Endothelial cell of umbilical vein (primary cell): ENCODE results near the gene COL1A1. TPM values are rescaled to one million over a fixed set of nuclear protein-coding genes. Genes with fewer than 3 reads are reported as not detected.
A peak's percentile ranks its signal among the peaks of the same experiment; 100 is the strongest.

Source experiments
- BruUV-seq: library from RNA; stranded (reverse); fragments of 400-500 nt; replicated peaks from 2 replicates; lab custom pipeline; 2021; lab: Mats Ljungman, UMichigan
- CTCF ChIA-PET: fragments of 300-600, 350-600 bp; sonication (Branson Sonifier 250); formaldehyde crosslinking; loops from one replicate; lab custom pipeline; 2021; ENCODE audit warnings: antibody characterized with exemption, inconsistent platforms; lab: Charles Lee
- POLR2A ChIA-PET: fragments of 300-600, 350-600 bp; sonication (Branson Sonifier 250); formaldehyde crosslinking; loops from one replicate; lab custom pipeline; 2021; ENCODE audit warnings: antibody characterized with exemption, inconsistent platforms; lab: Charles Lee
- DNase-seq: peaks from one replicate; pipeline ENCODE4 v3.0.0-alpha.2; 2011; ENCODE audit warnings: low read depth, low spot score
- FAIRE-seq: peaks from 2 replicates; lab custom pipeline; 2011; peaks lifted over from hg19 to GRCh38; lab: Jason Lieb, UNC
- H2AFZ ChIP-seq: 2 replicates; pipeline ENCODE4 v1.6.0; 2012; ENCODE audit warnings: low read depth, low read length, control low read depth, inconsistent platforms
- H3K27ac ChIP-seq: 2 replicates; pipeline ENCODE4 v1.5.1; 2011; ENCODE audit warnings: low read depth, mild to moderate bottlenecking, control low read depth, low read length, moderate library complexity; ENCODE audit not compliant: insufficient read depth
- H3K27me3 ChIP-seq, 2 experiments: 2 replicates each; pipeline versions ENCODE4 v1.6.0 to v1.6.1; 2011; ENCODE audit warnings: low read length in 2 of 2, mixed read lengths in 1 of 2; ENCODE audit not compliant: control insufficient read depth in 2 of 2, insufficient read depth in 2 of 2
- H3K36me3 ChIP-seq, 2 experiments: 2 replicates in 1 of 2; 3 replicates in 1 of 2; pipeline ENCODE4 v1.5.1; 2011; ENCODE audit warnings: low read length in 2 of 2, mild to moderate bottlenecking in 1 of 2, moderate library complexity in 1 of 2; ENCODE audit not compliant: control insufficient read depth in 2 of 2, insufficient read depth in 2 of 2; ENCODE audit errors: extremely low read depth in 1 of 2
- H3K4me1 ChIP-seq: 3 replicates; pipeline ENCODE4 v1.5.1; 2011; ENCODE audit warnings: mild to moderate bottlenecking, low read length; ENCODE audit not compliant: control insufficient read depth, insufficient read depth; ENCODE audit errors: extremely low read depth
- H3K4me2 ChIP-seq: 2 replicates; pipeline ENCODE4 v1.6.1; 2011; ENCODE audit warnings: low read length, control low read depth, mixed read lengths; ENCODE audit not compliant: insufficient read depth
- H3K4me3 ChIP-seq, 3 experiments: fragments of 200-600 bp in 1 of 3; sonication (generic), shearing (Covaris generic) in 1 of 3; replicated peaks in 1 of 3; 2 replicates each; pipeline ENCODE4 v1.5.1; 2011 to 2016; ENCODE audit warnings: control low read depth in 3 of 3, low read length in 3 of 3, mild to moderate bottlenecking in 2 of 3, inconsistent platforms in 1 of 3, low read depth in 1 of 3, moderate library complexity in 1 of 3; ENCODE audit not compliant: insufficient read depth in 1 of 3
- H3K79me2 ChIP-seq: 2 replicates; pipeline ENCODE4 v1.6.0; 2012; ENCODE audit warnings: low read length, inconsistent platforms; ENCODE audit not compliant: control insufficient read depth, insufficient read depth
- H3K9ac ChIP-seq: replicated peaks from 2 replicates; pipeline ENCODE3; 2011; ENCODE audit warnings: low read length, control low read depth; ENCODE audit not compliant: insufficient read depth; ENCODE audit errors: extremely low read depth
- H3K9me1 ChIP-seq: replicated peaks from 3 replicates; pipeline ENCODE4 v1.6.0; 2011; ENCODE audit warnings: mild to moderate bottlenecking, low read length; ENCODE audit not compliant: control insufficient read depth, insufficient read depth; ENCODE audit errors: extremely low read depth
- H3K9me3 ChIP-seq: replicated peaks from 2 replicates; pipeline ENCODE4 v1.5.1; 2012; ENCODE audit warnings: low read length, inconsistent platforms; ENCODE audit not compliant: control insufficient read depth, insufficient read depth
- H4K20me1 ChIP-seq: replicated peaks from 2 replicates; pipeline ENCODE3; 2011; ENCODE audit warnings: mild to moderate bottlenecking, low read length; ENCODE audit not compliant: control insufficient read depth, insufficient read depth; ENCODE audit errors: extremely low read depth
- CTCF ChIP-seq, 2 donors: IDR thresholded peaks; 1 replicate in 1 of 2; 2 replicates in 1 of 2; pipeline ENCODE4 v1.5.1; 2011; ENCODE audit warnings: low read length in 2 of 2, mild to moderate bottlenecking in 2 of 2, moderate library complexity in 2 of 2, control low read depth in 1 of 2, inconsistent platforms in 1 of 2, low read depth in 1 of 2; ENCODE audit not compliant: insufficient read depth in 1 of 2; ENCODE audit errors: extremely low read depth in 1 of 2
- EZH2 ChIP-seq: IDR thresholded peaks from 2 replicates; pipeline ENCODE4 v1.6.1; 2012; ENCODE audit warnings: borderline replicate concordance, low read depth, mild to moderate bottlenecking, moderate library complexity, low read length, inconsistent platforms; ENCODE audit not compliant: severe bottlenecking
- FOS ChIP-seq: IDR thresholded peaks from 2 replicates; pipeline ENCODE4 v1.6.1; 2011; ENCODE audit warnings: mild to moderate bottlenecking, low read length, moderate library complexity, borderline replicate concordance; ENCODE audit not compliant: insufficient read depth
- GATA2 ChIP-seq: IDR thresholded peaks from 2 replicates; pipeline ENCODE4 v1.7.0; 2011; ENCODE audit warnings: low read depth, mild to moderate bottlenecking, moderate library complexity, mixed read lengths, low read length; ENCODE audit not compliant: insufficient read length, insufficient read depth
- JUN ChIP-seq: IDR thresholded peaks from 2 replicates; pipeline ENCODE4 v1.6.1; 2011; ENCODE audit warnings: borderline replicate concordance, low read depth; ENCODE audit not compliant: insufficient read length, insufficient read depth
- MAX ChIP-seq: IDR thresholded peaks from 2 replicates; pipeline ENCODE4 v1.6.1; 2011; ENCODE audit not compliant: insufficient read depth, insufficient read length
- MYC ChIP-seq: IDR thresholded peaks from one replicate; pipeline ENCODE4 v1.6.1; 2011; ENCODE audit warnings: mild to moderate bottlenecking, low read depth, low read length
- POLR2A ChIP-seq: IDR thresholded peaks from 2 replicates; pipeline ENCODE4 v1.6.1; 2012; ENCODE audit warnings: low read depth, mild to moderate bottlenecking, control low read depth, low read length
- POLR2AphosphoS5 ChIP-seq: IDR thresholded peaks from 2 replicates; pipeline ENCODE4 v1.6.1; 2012; ENCODE audit warnings: low read depth, mild to moderate bottlenecking, control low read depth, low read length, moderate library complexity; ENCODE audit not compliant: insufficient read depth
- dilution Hi-C: fragments of 300-500 bp; cut with MboI; formaldehyde crosslinking; loops from one replicate; pipeline ENCODE4 v1.15.0; 2019; ENCODE audit warnings: low sequenced_read_pairs; ENCODE audit not compliant: extremely low pct_ligation_motif_present
- intact Hi-C: fragments of 100-400 bp; cut with micrococcal nuclease; formaldehyde crosslinking; loops from one replicate; pipeline ENCODE4 v1.10.0; 2022
- polyA plus RNA-seq, 4 experiments: library from polyadenylated mRNA; depleted of rRNA in 3 of 4; stranded (reverse) in 3 of 4; unstranded in 1 of 4; fragments of >200 nt; gene quantifications; 2 replicates each; pipeline versions ENCODE4 v1.2.1 to v1.2.3, GENCODE V29; 2011 to 2012; ENCODE audit warnings: missing spikeins in 1 of 4
- total RNA-seq: library from RNA; stranded (reverse); gene quantifications from 2 replicates; pipeline ENCODE4 v1.2.3, GENCODE V29; 2021

Gene COL1A1
- total and polyA plus RNA-seq, 2 donors (not counting 3 experiments of a cell fraction or from before 2014, with no cell fraction given): 0.07 TPM

DNA sequence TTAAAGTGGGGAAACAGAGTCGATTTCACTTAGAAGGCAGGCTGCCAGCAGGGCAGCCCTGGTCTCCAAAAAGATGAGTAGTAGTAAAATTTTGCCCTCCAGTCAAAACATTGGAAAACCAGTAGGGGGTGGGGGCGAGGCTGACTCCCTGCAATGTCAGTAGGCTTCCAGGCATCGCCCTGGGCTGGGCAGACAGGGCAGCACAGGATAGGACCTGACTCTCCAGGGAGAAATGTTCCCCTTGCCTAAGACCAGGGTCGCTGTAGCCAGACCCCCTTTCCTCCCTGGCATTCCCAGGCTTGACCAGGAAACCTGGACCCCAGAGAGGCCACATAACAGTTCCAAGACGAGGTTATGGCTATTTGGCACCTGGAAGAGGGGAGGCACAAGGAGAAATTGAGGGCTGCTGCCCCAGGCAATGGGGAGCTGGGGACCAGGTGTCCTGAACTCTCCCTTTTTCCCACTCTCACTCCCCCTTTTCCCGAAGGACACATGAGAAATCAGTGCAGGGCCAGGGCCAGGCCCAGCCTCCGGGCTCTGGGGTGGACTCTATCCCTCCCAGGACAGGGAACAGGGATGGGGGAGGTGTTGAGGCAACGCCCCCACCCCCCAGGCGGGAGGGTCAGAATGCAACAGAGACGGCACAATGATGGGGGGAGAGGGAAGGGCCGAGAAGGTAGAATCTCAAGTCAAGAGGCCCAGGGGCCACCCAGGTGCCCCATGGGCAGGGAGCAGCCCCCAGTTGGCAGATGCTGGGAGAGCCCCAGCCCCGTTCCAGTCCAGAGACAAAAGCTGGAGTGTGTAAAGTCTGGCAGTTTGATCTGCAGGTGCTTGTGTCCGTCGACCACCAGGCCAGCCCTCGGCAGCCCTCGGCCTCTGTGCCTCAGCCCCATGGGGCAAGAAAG lies 67.0 kb downstream of the COL1A1 start:
- DNase-seq (no peak), FAIRE-seq (no peak)
- TF ChIP-seq MAX (no peak), JUN (no peak), GATA2 (no peak), EZH2 (no peak), FOS (no peak), CTCF (IDR thresholded peaks at IDR 0.05; ENCODE audit: extremely low read depth in 1 of 2, insufficient read depth in 1 of 2, low read depth in 1 of 2, low read length in 2 of 2) (no peak), MYC (no peak), POLR2AphosphoS5 (no peak), POLR2A (no peak)
- Histone ChIP-seq H3K27me3 (no peaks in the 10 kb centered on the region), H3K36me3 (peaks cover 21 to 50% of the 10 kb centered on the region in 2 experiments), H3K27ac (no peak overlapping the region), H4K20me1 (no peaks in the 10 kb centered on the region), H2AFZ (no peak overlapping the region), H3K4me1 (peaks cover 3% of the 10 kb centered on the region), H3K4me2 (no peak overlapping the region), H3K9ac (no peak overlapping the region), H3K9me1 (no peaks in the 10 kb centered on the region), H3K4me3 (no peak overlapping the region), H3K9me3 (no peaks in the 10 kb centered on the region), H3K79me2 (no peaks in the 10 kb centered on the region)
- ChIA-PET POLR2A (no interaction called here), CTCF (interaction anchor here (0.7 to 2.7 kb wide), 2 partner anchors 18 to 27 kb away, joined by 3 to 11 read pairs; no protein-coding TSS in a partner anchor)
- TSS peak; percentile 69 for BruUV-seq
- dilution Hi-C loops: no loop called here
- intact Hi-C loops: no loop called here
